ENCODE data around the gene GPT2. TPM values are rescaled to one million over a fixed set of nuclear protein-coding genes. Genes with fewer than 3 reads are reported as not detected.

GPT2 gene
- total RNA-seq, 1 donor from 2014 or later = 6.2 TPM

DNA sequence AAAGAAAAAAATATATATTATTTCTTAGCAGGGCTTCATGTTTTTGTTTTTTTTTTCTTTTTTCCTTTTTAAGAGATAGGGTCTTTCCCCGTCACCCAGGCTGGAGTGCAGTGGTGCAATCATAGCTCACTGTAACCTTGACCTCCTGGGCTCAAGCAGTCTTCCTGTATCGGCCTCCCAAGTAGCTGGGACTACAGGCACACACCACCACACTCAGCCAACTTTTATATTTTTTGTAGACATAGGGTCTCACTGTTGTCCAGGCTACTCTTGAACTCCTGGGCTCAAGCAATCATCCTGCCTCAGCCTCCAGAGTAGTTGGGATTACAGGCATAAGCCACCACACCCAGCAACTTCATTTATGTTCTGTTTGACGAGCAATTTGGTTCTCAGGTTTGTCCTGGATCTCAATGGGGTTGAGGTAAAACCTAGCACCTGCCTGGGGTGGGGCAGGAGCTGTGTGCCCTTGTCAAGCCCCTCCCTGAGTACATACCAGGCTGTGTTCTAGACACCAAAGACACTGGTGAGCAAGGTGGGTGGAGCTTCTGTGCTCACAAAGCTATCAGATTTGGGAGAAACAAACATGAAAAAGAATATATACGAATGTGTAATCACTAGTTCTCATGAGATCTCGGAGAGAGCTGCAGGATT lies 19.2 kb downstream of the GPT2 start:
- Histone ChIP-seq H3K27me3 (no peaks in the 10 kb centered on the region), H3K4me1 (no peaks in the 10 kb centered on the region), H3K36me3 (no peaks in the 10 kb centered on the region), H3K4me3 (no peak overlapping the region), H3K27ac (no peak overlapping the region), H3K9me3 (no peaks in the 10 kb centered on the region)
- intact Hi-C loops (cut with DNase I) = loop anchor here (10.0 kb wide), 1 partner anchor 49 kb away; no protein-coding TSS in a partner anchor
- no peak for DNase-seq
- no peak for ATAC-seq
- TF ChIP-seq, protein P1, sequence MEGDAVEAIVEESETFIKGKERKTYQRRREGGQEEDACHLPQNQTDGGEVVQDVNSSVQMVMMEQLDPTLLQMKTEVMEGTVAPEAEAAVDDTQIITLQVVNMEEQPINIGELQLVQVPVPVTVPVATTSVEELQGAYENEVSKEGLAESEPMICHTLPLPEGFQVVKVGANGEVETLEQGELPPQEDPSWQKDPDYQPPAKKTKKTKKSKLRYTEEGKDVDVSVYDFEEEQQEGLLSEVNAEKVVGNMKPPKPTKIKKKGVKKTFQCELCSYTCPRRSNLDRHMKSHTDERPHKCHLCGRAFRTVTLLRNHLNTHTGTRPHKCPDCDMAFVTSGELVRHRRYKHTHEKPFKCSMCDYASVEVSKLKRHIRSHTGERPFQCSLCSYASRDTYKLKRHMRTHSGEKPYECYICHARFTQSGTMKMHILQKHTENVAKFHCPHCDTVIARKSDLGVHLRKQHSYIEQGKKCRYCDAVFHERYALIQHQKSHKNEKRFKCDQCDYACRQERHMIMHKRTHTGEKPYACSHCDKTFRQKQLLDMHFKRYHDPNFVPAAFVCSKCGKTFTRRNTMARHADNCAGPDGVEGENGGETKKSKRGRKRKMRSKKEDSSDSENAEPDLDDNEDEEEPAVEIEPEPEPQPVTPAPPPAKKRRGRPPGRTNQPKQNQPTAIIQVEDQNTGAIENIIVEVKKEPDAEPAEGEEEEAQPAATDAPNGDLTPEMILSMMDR (IDR thresholded peaks at IDR 0.05) = no peak

DNA sequence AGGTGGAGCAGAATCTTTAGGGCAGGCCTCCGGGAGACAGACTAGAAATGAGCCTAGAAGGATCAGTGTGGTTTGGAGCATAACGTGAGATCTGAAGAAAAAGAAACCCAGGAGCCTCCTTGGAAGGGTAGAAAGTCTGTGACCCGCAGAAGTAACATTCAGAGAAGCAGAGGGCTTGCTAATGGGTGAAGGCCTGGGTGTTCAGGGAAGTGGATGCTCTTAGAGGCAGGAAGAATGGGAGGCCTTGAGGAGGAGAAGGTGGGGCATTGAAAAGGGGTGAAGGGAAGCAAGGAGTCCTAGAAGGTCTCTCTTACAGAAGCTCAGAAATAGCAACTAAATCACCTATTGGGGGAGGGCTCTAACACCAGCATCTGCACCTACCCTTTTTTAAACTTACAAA lies 20.3 kb downstream of the GPT2 start:
- no peaks in the 10 kb centered on the region for H3K36me3 ChIP-seq
- H3K4me3 ChIP-seq = no peak overlapping the region
- no peaks in the 10 kb centered on the region for H3K4me1 ChIP-seq
- no peaks in the 10 kb centered on the region for H3K9me3 ChIP-seq
- no peaks in the 10 kb centered on the region for H3K27me3 ChIP-seq
- H3K27ac ChIP-seq = no peak overlapping the region
- DNase-seq = no peak
- intact Hi-C loops (cut with DNase I) = loop anchor here (10.0 kb wide), 1 partner anchor 50 kb away; no protein-coding TSS in a partner anchor
- ATAC-seq = no peak
- TF ChIP-seq, protein P1 (IDR thresholded peaks at IDR 0.05) = no peak

DNA sequence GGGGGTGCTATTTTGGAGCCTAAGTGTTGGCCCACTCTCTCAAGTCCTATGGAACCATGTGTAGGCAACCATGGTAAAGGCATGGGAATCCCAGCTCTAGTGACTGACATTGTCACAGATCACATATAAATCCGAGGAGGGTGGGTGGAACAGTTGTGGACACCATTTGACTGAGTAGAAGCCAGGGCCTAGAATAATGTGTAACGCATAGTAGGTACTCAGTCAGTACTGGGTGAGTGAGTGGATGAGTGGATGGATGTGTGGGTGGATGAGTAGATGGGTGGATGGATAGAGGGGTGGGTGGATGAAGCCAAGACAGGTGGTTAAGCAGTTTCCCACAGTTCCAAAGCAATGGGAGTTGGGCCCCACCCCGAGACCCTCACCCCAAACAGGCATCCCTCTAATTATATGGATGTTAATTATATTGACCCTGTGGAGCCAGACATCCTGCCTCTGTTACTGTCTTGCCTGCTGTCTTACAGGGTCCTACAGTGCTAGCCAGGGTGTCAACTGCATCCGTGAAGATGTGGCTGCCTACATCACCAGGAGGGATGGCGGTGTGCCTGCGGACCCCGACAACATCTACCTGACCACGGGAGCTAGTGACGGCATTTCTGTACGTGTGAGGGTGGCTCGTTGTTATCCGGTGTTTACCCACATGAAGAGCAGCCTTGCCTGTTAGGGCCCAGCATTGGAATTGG lies 22.3 kb downstream of the GPT2 start:
- ATAC-seq = no peak
- Histone ChIP-seq H3K4me3 (no peak overlapping the region), H3K27me3 (no peaks in the 10 kb centered on the region), H3K9me3 (no peaks in the 10 kb centered on the region), H3K4me1 (no peaks in the 10 kb centered on the region), H3K27ac (no peak overlapping the region), H3K36me3 (no peaks in the 10 kb centered on the region)
- TF ChIP-seq, protein P1 (IDR thresholded peaks at IDR 0.05) = no peak
- no peak for DNase-seq
- intact Hi-C loops (cut with DNase I) = loop anchor here (10.0 kb wide), 1 partner anchor 52 kb away; no protein-coding TSS in a partner anchor

DNA sequence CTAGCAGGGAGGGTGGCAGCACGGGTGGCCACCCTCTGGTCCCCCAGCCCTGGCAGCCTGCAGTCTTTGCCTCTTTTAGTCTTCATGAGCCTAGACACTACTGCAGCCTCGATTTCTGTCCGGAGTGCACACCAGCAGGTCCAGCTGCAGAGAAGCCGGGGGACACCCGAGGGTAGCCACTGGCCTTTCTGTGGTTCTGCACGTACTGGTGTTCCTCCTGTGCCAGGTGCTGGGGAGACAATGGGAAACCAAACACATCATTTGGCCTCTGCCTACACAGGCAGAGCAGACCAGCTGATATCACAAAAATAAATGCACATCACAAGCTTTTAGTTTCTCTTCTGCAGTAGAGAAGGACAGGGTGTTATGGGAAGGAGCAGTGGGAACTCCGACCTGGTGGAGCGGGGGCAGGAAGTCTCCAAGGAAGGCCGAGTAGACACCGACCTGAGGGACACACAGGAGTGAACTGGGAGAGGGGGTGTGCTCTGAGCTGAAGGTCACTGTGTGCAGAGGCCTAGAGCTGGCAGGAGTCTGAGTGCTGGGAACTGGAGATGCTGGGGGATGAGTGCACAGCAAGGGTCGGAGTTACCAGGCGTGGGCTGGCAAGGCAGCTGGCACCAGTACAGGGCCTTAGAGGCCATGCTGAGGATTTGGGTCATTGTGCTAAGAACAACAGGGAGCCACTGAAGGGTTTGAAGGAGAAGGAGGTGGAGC lies 23.1 kb downstream of the GPT2 start:
- Histone ChIP-seq H3K9me3 (no peaks in the 10 kb centered on the region), H3K4me3 (no peak overlapping the region), H3K4me1 (no peaks in the 10 kb centered on the region), H3K36me3 (no peaks in the 10 kb centered on the region), H3K27ac (no peak overlapping the region), H3K27me3 (no peaks in the 10 kb centered on the region)
- TF ChIP-seq, protein P1 (IDR thresholded peaks at IDR 0.05) = no peak
- ATAC-seq = no peak
- DNase-seq = no peak
- intact Hi-C loops (cut with DNase I) = loop anchor here (10.0 kb wide), 1 partner anchor 52 kb away; no protein-coding TSS in a partner anchor

DNA sequence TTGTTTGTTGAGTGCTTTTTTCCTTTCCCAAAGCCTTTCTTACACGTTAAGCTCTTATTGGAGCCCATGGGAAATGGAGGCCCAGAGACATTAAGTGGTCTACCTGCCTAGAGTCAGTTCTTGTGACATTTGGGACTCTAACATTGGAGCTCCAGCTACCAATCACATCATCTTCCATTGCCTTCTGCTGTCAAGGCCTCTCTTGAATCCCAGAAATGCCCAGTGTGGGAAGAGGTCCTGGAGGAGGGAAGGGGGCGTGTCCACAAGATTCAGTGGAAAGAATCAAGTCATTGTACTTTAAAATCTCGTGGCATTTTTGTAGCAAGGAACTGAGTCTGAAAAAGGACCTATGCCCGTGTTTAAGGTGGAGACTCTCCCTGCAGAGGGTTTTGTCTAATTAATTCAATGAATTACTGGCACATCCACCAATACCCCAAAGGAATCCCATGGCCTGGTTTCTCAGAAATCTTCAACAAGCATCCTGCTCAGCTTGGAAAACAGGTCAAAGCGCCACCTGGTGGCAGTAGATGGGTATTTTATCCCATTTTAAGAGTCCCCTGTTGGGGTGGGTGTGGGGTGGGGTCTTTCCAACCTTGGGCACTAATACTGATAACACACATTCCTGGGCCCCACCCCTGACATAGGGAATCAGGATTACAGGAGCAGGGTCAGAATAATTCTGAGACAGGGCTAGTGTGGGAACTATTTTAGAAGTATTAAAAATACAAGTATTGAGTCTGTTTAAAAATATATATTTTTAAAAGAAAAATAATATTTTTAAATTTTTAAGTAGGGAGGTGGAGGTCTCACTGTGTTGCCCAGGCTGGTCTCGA lies 24.6 kb downstream of the GPT2 start:
- no peaks in the 10 kb centered on the region for H3K27me3 ChIP-seq
- intact Hi-C loops (cut with DNase I) = loop anchor here (10.0 kb wide), 1 partner anchor 54 kb away; no protein-coding TSS in a partner anchor
- H3K4me1 ChIP-seq = no peaks in the 10 kb centered on the region
- H3K9me3 ChIP-seq = no peaks in the 10 kb centered on the region
- ATAC-seq (peak; percentile 64), DNase-seq (no peak)
- no peak overlapping the region for H3K27ac ChIP-seq
- H3K36me3 ChIP-seq = no peaks in the 10 kb centered on the region
- H3K4me3 ChIP-seq = no peak overlapping the region
- TF ChIP-seq, protein P1 (IDR thresholded peaks at IDR 0.05) = peak; percentile 76
